Measurements from ENCODE around the gene NANOGP8. TPM values are rescaled to one million over a fixed set of nuclear protein-coding genes. Genes with fewer than 3 reads are reported as not detected.

Gene NANOGP8
- polyA plus RNA-seq, 1 donor from 2014 or later: not detected

GRCh38 chr15:35121611-35122359 lies 36.7 kb upstream of the NANOGP8 start:
- no peaks in the 10 kb centered on the region for H3K9me2 ChIP-seq (ENCODE audit: insufficient read depth, low read length)
- TF ChIP-seq REST (IDR thresholded peaks at IDR 0.05; ENCODE audit: borderline replicate concordance) (no peak), EZH2 (IDR thresholded peaks at IDR 0.05; ENCODE audit: borderline replicate concordance, insufficient read depth, low read length, poor library complexity, severe bottlenecking) (no peak), MXI1 (conservative IDR thresholded peaks at IDR 0.05; ENCODE audit: poor library complexity, severe bottlenecking) (no peak), TAF1 (IDR thresholded peaks at IDR 0.05; ENCODE audit: low read depth) (no peak), POLR2AphosphoS5 (IDR thresholded peaks at IDR 0.05) (no peak), RAD21 (conservative IDR thresholded peaks at IDR 0.05) (no peak), CTCF (IDR thresholded peaks at IDR 0.05; ENCODE audit: poor library complexity, severe bottlenecking) (no peak), SMC3 (conservative IDR thresholded peaks at IDR 0.05; ENCODE audit: poor library complexity) (no peak), EP300 (conservative IDR thresholded peaks at IDR 0.05; ENCODE audit: poor library complexity, severe bottlenecking) (no peak)
- no peaks in the 10 kb centered on the region for H3F3A ChIP-seq (ENCODE audit: insufficient read depth, low read length, poor library complexity, severe bottlenecking)
- H3K27me3 ChIP-seq (ENCODE audit: insufficient read depth, low read depth, low read length): no peaks in the 10 kb centered on the region
- H3K79me2 ChIP-seq (replicated peaks; ENCODE audit: insufficient read depth, low read length): no peaks in the 10 kb centered on the region
- H2AFZ ChIP-seq (ENCODE audit: low read depth, low read length): no peak overlapping the region
- H3K36me3 ChIP-seq (ENCODE audit: insufficient read depth, low read length): no peaks in the 10 kb centered on the region
- no peaks in the 10 kb centered on the region for H3K9me3 ChIP-seq (ENCODE audit: low read length)
- no peak overlapping the region for H3K4me3 ChIP-seq (ENCODE audit: low read length)
- H3K4me2 ChIP-seq (ENCODE audit: low read length): no peak overlapping the region
- no peak overlapping the region for H3K9ac ChIP-seq (ENCODE audit: low read length)
- H4K20me1 ChIP-seq (ENCODE audit: insufficient read depth): no peaks in the 10 kb centered on the region
- no peak overlapping the region for H3K27ac ChIP-seq (ENCODE audit: low read length)

GRCh38 chr15:35120173-35120572 lies 35.1 kb upstream of the NANOGP8 start:
- Histone ChIP-seq H3F3A (ENCODE audit: insufficient read depth, low read length, poor library complexity, severe bottlenecking) (no peaks in the 10 kb centered on the region), H3K36me3 (ENCODE audit: insufficient read depth, low read length) (no peaks in the 10 kb centered on the region), H3K79me2 (replicated peaks; ENCODE audit: insufficient read depth, low read length) (no peaks in the 10 kb centered on the region), H3K27ac (ENCODE audit: low read length) (no peak overlapping the region), H3K27me3 (ENCODE audit: insufficient read depth, low read depth, low read length) (no peaks in the 10 kb centered on the region), H3K9ac (ENCODE audit: low read length) (no peak overlapping the region), H3K4me3 (ENCODE audit: low read length) (no peak overlapping the region), H3K9me2 (ENCODE audit: insufficient read depth, low read length) (no peaks in the 10 kb centered on the region), H3K9me3 (ENCODE audit: low read length) (no peaks in the 10 kb centered on the region), H3K4me2 (ENCODE audit: low read length) (no peak overlapping the region), H4K20me1 (ENCODE audit: insufficient read depth) (no peaks in the 10 kb centered on the region), H2AFZ (ENCODE audit: low read depth, low read length) (no peak overlapping the region)
- TF ChIP-seq POLR2AphosphoS5 (IDR thresholded peaks at IDR 0.05) (no peak), RAD21 (conservative IDR thresholded peaks at IDR 0.05) (no peak), TAF1 (IDR thresholded peaks at IDR 0.05; ENCODE audit: low read depth) (no peak)
